Measurements from ENCODE around the gene IFITM1.

DNA sequence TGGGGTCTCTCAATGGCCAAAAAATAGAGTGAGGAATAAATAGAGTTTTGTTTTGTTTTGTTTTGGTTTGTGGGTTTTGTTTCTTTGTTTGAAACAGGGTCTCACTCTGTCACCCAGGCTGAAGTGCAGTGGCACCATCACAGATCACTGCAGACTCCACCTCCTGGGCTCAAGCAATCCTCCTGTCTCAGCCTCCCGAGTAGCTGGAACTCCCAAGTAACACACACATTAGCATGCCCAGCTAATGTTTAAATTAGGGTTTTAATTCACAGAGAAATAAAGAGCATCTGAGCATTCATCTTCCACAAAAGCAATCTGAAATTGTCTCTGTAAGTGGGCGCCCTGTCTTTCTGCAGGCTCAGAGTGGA is 16.0 kb downstream of the IFITM1 start:
- TF ChIP-seq EZH2 (IDR thresholded peaks at IDR 0.05; ENCODE audit: insufficient read depth, low read length) = no peak
- TF ChIP-seq, protein P1, sequence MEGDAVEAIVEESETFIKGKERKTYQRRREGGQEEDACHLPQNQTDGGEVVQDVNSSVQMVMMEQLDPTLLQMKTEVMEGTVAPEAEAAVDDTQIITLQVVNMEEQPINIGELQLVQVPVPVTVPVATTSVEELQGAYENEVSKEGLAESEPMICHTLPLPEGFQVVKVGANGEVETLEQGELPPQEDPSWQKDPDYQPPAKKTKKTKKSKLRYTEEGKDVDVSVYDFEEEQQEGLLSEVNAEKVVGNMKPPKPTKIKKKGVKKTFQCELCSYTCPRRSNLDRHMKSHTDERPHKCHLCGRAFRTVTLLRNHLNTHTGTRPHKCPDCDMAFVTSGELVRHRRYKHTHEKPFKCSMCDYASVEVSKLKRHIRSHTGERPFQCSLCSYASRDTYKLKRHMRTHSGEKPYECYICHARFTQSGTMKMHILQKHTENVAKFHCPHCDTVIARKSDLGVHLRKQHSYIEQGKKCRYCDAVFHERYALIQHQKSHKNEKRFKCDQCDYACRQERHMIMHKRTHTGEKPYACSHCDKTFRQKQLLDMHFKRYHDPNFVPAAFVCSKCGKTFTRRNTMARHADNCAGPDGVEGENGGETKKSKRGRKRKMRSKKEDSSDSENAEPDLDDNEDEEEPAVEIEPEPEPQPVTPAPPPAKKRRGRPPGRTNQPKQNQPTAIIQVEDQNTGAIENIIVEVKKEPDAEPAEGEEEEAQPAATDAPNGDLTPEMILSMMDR (IDR thresholded peaks at IDR 0.05; ENCODE audit: insufficient read depth, low read depth, low read length) = no peak
